ENCODE data around the gene OTX1.
"Not testable (repeated sequence)": the region's sequence is repeated elsewhere in the genome, so short reads cannot be mapped to it uniquely, and the experiment has no call there.

The OTX1 gene

DNA sequence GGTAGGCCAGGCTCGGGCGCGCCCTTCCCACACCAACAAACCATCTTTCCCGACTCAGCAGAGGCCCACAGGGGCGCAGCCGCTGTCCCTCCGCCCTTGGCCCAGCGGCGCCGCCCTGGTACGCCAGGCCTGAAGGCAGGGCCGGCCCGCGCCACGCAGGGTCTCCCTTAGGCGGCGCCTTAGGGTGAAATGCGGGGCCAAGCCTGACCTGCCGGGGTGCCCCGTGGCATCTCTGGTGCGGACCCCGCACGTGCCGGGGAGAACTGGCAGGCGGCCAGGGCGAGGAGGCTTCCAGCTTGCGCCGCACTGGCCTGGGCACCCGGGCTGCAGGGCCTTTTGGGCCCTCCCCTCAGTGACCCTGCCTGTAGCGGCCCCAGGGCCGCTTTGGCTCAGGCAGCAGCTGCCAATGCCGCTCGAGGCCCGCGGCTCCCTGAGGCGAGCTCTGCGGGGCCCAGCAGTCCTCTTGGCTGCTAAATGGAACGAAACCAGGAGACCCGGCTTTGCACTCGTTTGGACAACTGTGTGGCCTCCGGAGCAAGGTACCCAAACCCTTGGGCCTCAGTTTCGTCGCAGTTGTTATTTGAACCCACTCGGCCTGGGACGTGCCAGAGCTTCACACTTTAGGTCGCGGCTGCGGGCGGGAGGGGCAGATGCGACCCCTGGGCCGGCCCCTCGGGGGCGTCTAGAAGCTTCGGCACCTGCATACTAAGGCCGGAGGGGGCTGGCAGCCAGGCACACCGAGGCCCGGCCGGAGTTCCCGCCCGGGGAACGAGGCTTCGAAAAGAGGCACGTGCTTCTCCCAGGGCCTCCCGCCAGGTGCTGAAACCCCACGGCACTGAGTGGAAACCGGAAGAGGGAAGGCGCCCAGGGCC lies 8.5 kb downstream of the OTX1 start:
- DNase-seq, result peak in 2 of 3 donors; percentile 25 to 38

DNA sequence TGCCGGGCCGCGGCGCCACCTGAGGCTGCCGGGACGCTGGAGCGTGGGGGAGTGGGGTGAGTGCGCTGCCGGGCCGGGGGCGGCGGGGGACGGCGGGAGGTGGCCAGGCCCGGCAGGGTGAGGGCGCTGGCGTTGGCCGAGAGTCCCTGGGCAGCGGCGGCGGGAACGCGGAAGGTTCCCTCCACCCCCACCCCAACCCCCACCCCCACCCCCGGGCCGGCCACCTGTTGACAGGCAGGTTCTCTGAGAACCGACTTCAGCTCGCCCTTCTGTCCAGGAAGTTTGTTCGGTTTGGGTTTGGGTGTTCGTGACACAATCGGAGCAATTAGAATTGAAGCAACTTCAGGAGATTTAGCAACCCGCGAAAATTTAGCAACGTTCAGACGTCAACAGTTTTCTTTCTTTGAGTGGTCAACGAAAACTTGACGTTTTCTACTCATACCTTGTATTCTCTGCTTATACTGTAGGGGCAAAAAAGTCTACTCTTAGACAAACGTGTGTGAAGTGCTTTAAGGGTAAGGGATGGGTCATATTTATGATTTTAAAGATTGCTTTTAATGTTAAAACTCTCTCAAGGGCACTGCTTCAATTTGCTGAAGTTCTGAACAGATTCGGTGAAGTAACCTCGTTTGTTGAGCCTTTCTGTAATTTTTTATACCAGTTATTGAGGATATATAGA lies 9.3 kb downstream of the OTX1 start:
- peak; percentile 45 to 64 (median 55) for DNase-seq

DNA sequence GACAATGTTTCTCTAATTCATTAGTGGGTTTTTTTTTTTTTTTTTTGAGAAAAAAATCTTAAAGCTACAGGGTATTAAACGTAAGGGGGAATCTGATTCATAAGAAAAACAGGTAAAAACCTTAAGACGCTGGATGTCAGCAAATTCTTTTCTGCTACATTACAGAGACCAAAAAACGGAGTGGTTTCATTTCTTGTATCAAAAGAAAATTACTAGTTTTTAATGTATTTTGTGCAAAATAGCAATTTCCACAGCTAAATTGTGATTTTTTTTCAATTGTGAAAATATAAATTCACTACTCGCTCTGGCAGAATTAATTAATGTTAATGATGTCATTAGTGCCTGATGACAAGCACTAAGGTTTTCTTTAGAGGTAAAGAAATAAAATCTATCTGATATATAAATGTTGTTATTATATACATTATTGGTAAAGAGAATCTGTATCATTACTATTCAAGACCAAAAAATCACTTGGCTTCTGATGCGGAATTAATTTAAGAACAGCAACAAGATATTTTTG lies 9.9 kb downstream of the OTX1 start:
- DNase-seq, result no peak

DNA sequence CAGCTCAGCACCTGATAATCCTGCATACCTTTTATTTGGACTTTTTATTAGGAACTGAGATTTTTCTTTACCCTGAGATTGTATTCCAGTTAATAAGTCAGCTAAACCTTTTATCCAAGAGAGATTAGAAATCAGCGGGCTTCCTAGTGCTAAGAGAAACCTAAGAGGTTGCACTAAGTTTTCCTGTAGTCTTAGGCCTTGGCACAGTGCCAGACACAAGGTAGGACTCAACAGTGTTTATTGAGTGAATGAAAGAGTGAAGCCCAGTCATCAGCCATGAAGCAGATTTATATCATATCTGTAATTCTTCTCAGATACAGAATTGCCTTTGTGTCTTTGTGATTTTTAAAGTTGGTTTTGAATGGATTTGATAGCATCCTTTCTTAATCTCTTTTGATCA lies 13.6 kb downstream of the OTX1 start:
- no peak for DNase-seq

DNA sequence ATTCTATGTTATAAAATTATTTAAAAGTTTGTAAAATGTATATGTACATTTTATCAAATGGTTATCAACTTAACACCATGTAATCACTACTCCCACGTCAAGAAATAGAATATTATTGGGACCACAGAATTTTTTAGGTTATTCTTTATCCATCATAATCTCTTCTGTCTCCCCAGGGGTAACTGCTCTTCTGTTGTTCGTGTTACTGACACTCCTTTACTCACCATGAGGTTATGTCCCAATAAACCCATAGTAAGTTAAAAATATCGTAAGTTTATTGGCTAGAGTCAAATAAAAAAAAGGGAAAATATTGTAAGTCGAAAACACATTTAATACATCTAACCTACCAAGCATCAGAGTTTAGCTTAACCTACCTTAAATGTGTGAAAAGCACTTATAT lies 14.0 kb downstream of the OTX1 start:
- no peak for DNase-seq

DNA sequence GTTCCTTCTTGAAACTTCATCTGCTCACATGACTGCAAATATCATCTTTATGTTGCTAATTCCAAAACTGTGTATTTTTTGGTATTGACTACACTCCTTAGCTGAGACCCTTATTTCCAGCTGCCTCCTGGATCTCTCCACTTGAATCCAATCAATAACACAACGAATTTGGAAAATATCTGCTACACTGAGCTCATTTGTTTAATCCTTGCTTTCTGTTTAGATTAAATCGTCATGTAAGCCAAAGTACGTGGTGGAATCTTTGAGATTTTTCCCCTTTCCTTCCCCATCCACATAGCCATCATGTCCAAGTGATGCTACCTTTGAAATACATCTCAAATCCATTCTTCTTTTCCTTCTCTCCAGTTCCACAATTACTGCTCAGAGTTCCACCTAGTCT lies 15.6 kb downstream of the OTX1 start:
- DNase-seq, result no peak

DNA sequence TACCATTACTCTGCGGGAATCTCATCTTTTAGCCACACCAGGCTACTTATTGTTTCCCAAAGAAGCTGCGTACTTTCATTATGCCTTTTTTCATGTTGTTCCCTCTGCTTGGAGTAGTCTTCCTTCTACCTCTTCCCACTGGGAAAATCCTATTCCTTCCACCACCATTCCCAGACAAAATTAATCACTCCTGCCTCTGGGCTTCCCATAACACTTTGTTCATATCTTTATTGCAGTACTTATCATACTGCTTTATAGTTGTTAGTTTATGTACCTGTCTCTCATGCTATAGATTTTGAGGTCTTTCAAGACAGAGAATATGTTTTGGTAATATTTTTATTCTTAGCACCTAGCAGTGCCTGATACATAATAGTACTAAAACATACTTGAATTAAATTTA lies 16.2 kb downstream of the OTX1 start:
- DNase-seq, result no peak

DNA sequence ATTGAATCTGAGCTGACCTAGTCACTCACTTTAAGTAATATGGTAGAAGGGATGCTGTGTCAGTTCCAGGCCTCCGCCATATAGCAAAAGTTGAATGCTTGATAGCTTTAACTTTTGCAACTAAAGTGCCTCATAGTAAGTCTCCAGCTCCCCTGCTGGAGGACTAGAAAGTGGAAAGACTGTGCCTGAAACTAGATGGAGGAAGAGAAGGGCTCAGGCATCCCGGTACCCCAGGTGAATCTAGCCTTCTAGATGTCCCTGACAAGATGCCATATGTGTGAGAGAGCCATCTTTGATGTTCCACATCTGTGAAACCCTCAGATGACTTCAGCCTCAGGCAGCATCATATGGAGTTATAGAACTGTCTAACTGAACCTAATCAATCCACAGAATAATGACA lies 21.0 kb downstream of the OTX1 start:
- no peak for DNase-seq

DNA sequence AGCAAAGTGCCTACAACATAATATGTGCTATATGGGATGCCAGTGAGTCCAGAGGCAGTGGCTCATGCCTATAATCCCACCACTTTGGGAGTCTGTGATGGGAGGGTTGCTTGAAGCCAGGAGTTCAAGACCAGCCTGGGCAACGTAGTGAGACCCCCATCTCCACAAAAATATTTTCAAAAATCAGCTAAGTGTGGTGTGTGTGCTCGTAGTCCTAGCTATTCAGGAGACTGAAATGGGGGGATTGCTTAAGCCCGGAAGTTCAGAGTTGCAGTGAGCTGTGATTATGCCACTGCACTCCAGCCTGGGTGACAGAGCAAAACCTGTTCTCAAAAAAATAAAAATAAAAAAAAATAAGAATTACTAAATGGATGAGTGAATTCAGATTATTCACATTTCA lies 23.4 kb downstream of the OTX1 start:
- DNase-seq, result no peak

DNA sequence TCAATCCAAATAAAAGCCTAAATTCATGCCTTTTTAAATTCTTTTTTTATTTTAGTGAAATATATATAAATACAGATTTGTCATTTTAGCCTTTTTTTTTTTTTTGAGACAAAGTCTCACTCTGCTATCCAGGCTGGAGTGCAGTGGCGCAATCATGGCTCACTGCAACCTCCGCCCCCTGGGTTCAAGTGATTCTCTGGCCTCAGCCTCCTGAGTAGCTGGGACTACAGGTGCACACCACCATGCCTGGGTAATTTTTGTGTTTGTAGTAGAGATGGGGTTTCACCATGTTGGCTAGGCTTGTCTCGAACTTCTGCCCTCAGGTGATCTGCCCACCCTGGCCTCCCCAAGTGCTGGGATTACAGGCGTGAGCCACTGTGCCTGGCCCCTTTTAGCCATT lies 23.8 kb downstream of the OTX1 start:
- DNase-seq, result not testable (repeated sequence)

DNA sequence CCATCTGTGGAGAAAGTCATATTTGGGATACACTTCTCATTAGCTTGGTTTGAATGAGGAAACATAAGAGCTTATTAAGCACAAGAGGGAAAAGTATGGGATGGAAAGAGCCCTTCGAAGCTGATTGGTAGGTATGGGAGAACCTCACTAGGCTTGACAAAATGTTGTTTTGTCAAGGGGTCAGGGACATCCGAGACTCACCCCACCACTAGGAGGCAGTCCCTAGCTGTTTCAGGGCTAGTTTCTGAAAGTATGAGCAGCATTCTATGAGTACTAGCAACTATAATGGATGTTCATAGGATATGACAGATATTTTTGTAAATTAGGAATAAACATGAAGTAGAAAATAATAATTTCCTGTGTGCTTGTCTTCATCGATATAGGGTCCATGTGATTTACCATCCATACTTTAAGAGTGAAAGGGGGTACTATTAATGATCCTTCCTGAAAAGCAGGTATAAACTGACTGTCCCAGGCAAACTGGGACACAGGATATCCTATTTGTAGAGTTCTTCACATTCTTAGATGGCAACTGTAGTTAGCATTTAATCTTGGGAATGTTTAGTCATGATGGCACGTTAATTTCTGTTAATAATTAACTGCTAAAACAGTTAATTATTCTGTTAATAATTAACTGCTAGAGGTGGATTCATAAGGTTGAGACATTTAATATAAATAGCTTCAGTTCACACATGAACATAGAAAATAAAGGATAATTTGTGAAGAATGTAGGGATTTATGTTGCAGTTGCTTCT lies 28.4 kb downstream of the OTX1 start:
- DNase-seq, result peak; percentile 32 to 49 (median 34)

DNA sequence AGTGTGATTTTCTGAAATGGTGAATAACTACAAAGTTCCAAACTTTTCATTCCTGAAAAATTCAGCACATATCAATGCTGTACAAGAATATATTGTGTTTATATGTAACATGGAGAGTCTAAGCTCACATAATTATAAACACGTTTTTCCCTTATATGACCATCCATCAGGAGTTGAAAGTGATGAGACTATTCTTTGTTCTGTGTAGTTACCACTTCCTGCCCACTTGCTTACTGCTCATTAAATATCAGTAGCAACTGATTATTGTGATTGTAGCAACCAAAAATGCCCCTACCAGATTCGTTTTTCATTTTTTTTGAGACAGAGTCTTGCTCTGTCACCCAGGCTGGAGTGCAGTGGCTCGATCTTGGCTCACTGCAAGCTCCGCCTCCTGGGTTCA lies 30.8 kb downstream of the OTX1 start:
- no peak for DNase-seq

DNA sequence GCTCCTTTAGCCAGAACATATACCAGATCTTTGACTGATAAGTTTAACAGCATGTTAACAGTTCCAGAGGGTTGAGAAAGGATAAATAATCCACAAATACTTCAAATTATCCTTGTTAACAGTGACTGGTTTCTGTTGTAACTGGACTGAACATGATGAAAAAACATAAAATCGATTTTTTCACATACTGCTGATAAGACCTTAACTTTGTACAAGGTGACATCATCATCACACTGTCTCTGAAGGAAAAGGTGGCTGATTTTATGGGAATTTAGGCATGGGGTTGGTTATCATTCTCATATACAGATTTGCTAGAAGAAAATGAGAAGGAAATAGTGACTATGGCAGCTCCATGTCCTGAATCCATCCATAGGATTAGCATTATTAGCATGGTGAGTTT lies 36.1 kb downstream of the OTX1 start:
- DNase-seq, result no peak

DNA sequence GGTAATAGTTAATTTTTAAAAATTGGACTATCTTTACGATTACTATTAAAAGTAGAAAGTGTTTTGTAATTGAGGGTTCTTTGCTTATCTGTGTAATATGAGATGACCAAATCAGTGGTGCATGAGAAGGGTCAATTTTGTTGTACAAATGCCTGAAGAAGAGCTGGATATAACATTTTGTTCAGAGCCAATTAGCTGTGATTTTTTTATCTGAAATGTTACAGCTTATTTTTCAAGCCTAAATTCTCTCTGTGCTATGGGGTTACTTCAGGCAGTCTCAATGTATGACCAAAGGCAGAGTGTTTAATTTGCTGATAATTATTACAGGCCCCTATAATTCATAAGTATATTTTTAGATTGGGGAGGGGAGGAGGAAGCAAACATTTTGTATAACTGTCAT lies 41.8 kb downstream of the OTX1 start:
- no peak for DNase-seq

DNA sequence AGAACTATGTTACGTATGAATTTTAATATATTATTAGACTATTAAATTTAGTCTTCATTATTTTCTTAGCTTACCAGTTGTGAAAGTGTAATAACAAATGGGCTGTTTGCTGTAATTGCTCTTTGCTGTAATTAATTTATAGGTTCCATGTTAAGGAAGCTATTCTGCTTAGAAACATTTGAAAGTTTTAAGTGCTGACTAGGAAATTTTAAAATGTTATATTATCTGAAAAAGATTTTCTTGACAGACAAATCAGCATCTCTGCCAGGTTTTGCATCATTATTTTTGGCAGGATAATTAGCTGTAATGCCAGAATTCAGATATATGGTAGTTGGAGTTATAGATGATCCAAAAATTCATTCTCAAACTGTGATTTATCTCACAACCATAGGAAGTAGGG lies 42.2 kb downstream of the OTX1 start:
- DNase-seq, result no peak

DNA sequence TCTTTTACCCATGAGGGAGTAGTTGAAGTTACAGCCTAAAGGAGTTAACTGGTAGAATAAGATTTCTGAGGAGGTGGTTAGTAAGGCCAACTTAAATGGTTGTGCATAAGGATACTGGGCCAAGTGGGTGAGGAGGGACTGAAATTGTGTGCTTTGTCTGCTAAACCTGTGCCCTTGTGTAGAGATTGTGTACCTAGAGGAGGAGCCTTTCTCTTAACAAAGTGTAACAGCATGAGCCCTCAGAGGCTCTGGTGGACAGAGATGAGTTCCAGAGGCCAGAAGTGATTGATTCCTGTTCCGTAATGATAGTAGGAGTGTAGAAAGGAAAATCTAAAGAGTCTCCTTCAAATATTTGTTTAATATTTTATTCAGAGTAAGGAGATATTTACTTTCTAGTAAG lies 42.9 kb downstream of the OTX1 start:
- DNase-seq, result no peak

DNA sequence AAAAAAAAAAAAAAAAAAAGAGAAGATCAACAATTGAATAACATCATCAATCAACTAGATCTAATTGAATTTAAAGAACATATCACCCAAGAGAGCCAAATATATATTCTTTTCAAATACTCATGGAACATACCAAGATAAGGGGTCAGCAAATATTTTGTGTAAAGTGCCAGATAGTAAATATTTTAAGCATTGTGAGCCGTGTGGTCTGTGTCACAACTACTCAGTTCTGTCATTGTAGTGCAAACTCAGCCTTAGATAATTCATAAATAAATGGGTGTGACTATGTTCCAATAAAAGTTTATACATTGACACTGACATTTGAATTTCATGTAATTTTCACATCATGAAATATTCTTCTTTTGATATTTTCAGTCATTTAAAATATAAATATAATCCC lies 45.9 kb downstream of the OTX1 start:
- DNase-seq, result no peak

DNA sequence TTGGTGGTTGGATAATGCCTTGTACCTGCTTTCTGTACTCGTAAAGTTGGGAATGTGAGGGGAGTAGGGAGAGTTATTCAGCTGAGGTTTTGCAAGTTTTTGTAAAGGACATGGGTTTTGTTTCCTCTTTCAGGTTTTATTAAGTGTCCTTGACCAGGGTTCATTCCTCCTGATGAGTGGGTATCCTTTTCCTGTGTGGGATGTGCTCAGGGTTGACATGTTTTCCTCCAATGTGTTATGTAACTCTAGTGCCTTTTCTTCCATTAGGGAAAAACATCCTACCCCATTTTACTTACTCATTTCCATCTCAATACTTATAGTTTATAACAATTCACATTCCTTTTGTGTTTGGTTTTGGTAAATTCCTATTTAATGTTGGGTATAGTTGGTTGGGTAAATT lies 48.4 kb downstream of the OTX1 start:
- DNase-seq, result no peak

DNA sequence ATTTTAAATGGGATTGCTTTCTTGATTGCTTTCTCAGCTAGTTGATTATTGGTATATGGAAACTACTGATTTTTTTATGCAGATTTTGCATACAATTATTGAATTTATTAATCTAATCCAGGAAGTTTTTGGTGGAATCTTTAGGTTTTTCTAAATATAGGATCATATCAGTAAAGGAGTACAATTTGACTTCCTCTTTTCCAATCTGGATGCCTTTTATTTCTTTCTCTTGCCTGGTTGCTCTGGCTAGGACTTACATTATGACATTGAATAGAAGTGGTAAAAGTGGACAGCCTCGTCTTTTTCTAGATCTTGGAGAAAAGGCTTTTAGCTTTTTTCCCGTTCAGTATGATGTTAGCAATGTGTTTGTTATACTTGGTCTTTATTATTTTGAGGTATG lies 51.3 kb downstream of the OTX1 start:
- DNase-seq, result no peak

DNA sequence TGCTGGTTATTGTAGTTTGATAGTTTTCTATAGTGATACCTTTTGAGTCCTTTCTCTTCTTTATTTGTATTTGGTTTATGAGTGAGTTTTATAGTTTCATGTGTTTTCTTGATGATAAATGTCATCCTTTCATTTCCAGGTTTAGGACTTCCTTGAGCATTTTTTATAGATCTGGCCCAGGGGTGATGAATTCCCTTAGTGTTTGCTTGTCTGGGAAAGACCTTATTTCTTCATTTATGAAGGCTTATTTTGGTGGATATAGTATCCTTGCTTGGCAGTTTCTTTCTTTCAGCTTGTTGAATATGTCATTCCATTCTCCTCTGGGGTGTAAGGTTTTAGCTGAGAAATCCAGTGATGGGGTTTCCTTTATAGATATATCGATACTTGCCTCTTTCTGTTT lies 53.9 kb downstream of the OTX1 start:
- no peak for DNase-seq

Data from suppressor macrophage treated with lipopolysaccharide for 1 hour (primary cell).